ENCODE measurements around the gene KRTAP4-1.
"Not testable (repeated sequence)": the region's sequence is repeated elsewhere in the genome, so short reads cannot be mapped to it uniquely, and the experiment has no call there.

KRTAP4-1 gene

DNA sequence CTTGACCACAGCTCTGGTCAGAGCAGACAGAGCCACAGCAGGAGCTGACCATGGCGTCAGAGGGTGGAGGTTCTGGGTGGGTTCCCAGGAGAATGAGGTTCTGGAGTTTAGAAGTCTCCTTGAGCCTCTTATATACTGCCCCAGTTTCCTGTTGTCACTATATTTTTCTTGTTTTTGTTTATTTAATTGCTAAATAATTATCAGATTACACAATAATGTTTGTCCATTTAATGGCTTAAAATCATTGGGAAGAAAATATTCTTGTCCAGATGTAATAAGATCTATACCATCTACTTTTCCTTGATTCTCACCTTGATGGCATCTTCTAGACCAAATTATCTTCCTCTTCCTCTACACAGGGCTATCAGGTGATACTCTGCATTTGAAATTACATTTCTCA lies 16.6 kb downstream of the KRTAP4-1 start, which contains the start of gene KRTAP4-3:
Gene KRTAP4-3 (minus strand): TSS at position 101 of the 400 bp plus-strand sequence. CDS start 49 bp downstream, at position 52.
- no peak for DNase-seq

- no peak for DNase-seq
Measured at GRCh38 chr17:41167561-41167960, 17.1 kb downstream of the KRTAP4-1 start.

DNA sequence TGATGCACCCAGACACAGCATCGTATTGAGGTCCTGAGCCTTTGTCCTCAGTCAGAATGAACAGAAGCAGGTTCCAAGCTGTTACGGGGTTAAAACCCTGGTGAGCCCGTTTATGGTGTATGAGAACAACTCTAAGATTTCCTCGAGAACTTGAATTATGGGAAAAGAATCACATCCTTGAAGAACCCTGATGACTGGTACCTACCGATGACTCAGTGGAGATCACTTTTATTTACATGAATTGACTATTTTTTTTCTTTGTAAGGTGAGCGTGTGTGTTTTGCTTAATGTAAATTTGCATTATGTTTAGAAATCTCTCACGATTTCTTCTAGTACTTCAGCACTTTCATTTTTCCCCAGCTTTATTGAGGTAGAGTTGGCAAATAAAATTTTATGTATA lies 20.9 kb downstream of the KRTAP4-1 start:
- DNase-seq: no peak

- no peak for DNase-seq
Measured at GRCh38 chr17:41160648-41161047, 24.1 kb downstream of the KRTAP4-1 start, which contains the start of gene KRTAP4-4. KRTAP4-4 (minus strand) TSS chr17:41160748; CDS start chr17:41160691, 57 bp downstream.

- DNase-seq: not testable (repeated sequence)
Measured at GRCh38 chr17:41160190-41160589, 24.5 kb downstream of the KRTAP4-1 start.

GRCh38 chr17:41153856-41154255 lies 30.9 kb downstream of the KRTAP4-1 start:
- no peak for DNase-seq

- DNase-seq: no peak
Measured at GRCh38 chr17:41151525-41151924, 33.2 kb downstream of the KRTAP4-1 start.

DNA sequence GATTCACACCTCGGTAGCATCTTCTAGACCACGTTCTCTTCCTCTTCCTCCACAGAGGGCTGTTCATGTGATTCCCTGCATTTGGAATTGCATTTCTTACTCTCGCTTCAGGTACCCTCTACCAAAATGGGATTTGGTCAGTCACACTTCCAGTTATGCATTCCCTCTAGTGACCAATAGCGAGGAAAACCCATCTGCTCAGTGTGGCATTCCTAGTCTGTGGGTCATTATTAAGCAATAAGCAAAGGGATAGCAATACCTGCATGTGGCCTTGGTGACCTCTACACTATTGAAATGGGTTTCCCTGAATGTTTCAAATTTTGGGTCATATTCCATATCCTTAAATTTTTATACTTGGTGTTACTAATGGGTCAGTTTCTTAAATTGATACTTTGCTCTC lies 34.7 kb downstream of the KRTAP4-1 start:
- DNase-seq: no peak

- DNase-seq: no peak
Measured at GRCh38 chr17:41149652-41149985, 35.1 kb downstream of the KRTAP4-1 start, which contains the start of gene KRTAP4-5. KRTAP4-5 (minus strand) TSS chr17:41149825; CDS start chr17:41149767, 58 bp downstream.

- DNase-seq: not testable (repeated sequence)
Measured at GRCh38 chr17:41148971-41149651, 35.6 kb downstream of the KRTAP4-1 start.

DNA sequence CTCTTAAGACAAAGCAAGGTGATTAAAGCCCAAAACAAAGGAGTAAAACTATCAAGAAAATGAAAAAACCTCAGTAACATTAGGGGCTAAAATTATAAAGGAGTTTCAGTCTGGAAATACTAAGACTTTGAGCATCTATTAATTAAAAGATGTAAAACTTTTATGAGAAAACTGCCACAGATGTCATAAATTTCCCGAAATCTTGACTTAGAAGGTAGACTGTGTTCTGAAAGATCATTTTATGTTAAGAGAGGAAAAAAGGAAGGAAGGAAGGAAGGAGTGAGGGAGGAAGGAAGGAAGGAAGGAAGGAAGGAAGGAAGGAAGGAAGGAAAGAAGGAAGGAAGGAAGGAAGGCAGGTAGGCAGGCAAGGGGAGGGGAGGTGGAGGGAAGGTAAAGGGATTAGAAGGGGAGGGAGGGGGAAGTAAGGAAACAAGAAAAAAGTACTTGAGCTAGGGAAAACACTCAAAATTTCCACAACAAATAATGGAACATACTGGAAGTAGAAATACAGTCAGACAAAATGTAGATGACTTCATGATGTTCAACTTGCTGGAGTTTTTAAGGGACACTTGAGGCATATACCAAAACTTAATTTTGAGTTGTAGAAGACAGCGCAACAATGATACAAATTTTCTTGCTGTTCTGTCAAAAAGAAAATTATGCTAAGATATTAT lies 37.0 kb downstream of the KRTAP4-1 start:
- no peak for DNase-seq

GRCh38 chr17:41145261-41145660 lies 39.5 kb downstream of the KRTAP4-1 start:
- no peak for DNase-seq

DNA sequence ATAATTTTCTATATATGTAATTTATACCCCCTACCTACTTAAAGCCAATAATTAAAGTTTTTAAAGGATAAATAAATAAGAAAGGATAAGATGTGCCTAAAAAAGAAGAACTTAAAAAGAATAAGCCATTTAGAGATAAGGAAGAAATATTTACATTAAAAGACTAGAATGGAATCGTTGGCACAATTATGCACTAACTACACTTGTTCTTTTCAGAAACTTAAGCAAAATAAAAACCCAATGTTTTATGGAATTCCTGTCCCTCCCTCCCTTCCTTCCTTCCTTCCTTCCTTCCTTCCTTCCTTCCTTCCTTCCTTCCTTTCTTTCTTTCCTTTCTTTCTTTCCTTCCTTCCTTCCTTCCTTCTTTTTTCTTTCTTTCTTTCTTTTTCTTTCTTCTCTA lies 39.9 kb downstream of the KRTAP4-1 start:
- DNase-seq: no peak

DNA sequence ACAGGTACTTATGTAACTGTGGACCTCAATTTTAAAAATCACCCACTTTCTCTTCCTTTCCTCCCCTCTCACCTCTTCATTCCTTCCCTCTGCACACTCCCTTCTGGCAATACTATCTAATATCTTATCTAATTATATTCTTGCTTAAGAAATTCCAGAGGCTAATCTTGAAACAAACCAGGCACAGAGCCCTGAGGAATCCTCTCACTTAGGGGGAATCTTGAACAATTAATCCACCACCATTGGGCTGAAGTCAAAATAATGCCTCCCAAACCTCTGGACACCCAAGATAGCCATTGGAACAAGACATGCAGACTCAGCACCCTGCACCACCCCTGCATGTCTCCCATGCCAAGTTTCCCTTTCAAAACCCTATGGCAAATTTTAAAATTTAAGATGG lies 43.4 kb downstream of the KRTAP4-1 start:
- no peak for DNase-seq

DNA sequence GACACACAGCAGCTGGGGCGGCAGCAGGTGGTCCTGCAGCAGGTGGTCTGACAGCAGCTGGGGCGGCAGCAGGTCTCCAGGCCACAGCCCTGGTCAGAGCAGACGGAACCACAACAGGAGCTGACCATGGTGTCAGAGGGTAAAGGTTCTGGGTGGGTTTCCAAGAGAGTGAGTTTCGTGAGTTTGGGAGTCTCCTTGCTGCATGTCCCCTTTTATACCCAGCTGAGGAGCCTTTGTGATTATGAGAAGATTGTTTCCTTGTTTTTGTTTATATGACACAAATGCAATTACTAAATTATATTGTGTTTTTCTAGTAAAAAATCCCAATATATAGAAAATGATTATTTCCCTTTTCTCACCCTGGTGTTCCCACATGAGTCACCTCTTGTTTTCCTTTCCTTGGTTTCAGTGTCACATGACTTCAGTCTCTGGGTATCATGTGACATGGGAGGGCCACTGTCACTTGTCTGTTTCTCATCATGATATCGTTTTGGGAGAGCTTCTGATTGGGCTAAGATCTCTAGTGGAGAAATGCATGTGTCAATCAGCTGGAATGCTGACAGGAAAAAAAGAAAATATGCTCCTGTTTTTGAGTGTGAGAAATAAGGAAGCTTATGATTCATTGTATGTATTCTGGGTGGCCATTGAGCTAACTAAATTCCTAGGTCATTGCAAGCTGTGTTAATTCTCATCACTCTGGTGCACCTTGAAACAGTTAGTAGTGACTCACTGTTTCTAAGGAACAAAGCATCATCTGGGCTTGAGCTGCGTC lies 44.2 kb downstream of the KRTAP4-1 start, which contains the start of gene KRTAP4-6:
Gene KRTAP4-6 (minus strand): TSS at position 185 of the 772 bp plus-strand sequence. CDS start 57 bp downstream, at position 128.
- no peak for DNase-seq

- not testable (repeated sequence) for DNase-seq
Measured at GRCh38 chr17:41139865-41140264, 44.8 kb downstream of the KRTAP4-1 start.
